Loucy (cell line): Measurements from ENCODE around the gene GADL1.

Source experiments
- H2AFZ ChIP-seq: fragments of 200-600 bp; sonication (generic); 2 replicates; pipeline ENCODE4 v1.6.0; 2016; ENCODE audit warnings: antibody characterized with exemption, mild to moderate bottlenecking, low read length, moderate library complexity
- H3F3A ChIP-seq: fragments of 200-600 bp; 2 replicates; pipeline ENCODE4 v1.6.0; 2016; ENCODE audit warnings: antibody characterized with exemption, low read depth, mild to moderate bottlenecking
- H3K27me3 ChIP-seq: fragments of 200-600 bp; sonication (generic); 2 replicates; pipeline ENCODE4 v1.6.1; 2014; ENCODE audit warnings: low read length, mild to moderate bottlenecking; ENCODE audit not compliant: insufficient read depth, poor library complexity, severe bottlenecking
- H3K36me3 ChIP-seq: fragments of 200-600 bp; sonication (generic); 2 replicates; pipeline ENCODE4 v1.6.1; 2016; ENCODE audit warnings: low read length; ENCODE audit not compliant: insufficient read depth
- H3K4me1 ChIP-seq: fragments of 200-600 bp; sonication (generic); 2 replicates; pipeline ENCODE4 v1.5.1; 2014; ENCODE audit warnings: low read length, mild to moderate bottlenecking; ENCODE audit not compliant: insufficient read depth, poor library complexity, severe bottlenecking
- H3K4me2 ChIP-seq: fragments of 200-600 bp; sonication (generic); 2 replicates; pipeline ENCODE4 v1.6.0; 2014; ENCODE audit warnings: antibody characterized with exemption, low read length, low read depth, mild to moderate bottlenecking; ENCODE audit not compliant: poor library complexity, severe bottlenecking
- H3K4me3 ChIP-seq: fragments of 200-600 bp; sonication (generic); 2 replicates; pipeline ENCODE4 v1.5.1; 2014; ENCODE audit warnings: low read length, mild to moderate bottlenecking, mixed read lengths; ENCODE audit not compliant: poor library complexity, severe bottlenecking
- H3K79me2 ChIP-seq: fragments of 200-600 bp; sonication (generic); 2 replicates; pipeline ENCODE4 v1.6.1; 2014; ENCODE audit warnings: low read length; ENCODE audit not compliant: insufficient read depth
- H3K9ac ChIP-seq: fragments of 200-600 bp; sonication (generic); 2 replicates; pipeline ENCODE4 v1.6.0; 2014; ENCODE audit warnings: mild to moderate bottlenecking, low read depth, low read length, moderate library complexity; ENCODE audit not compliant: poor library complexity, severe bottlenecking
- H3K9me2 ChIP-seq: fragments of 200-600 bp; sonication (generic); replicated peaks from 2 replicates; pipeline ENCODE4 v1.6.1; 2016; ENCODE audit warnings: low read depth, low read length, mixed read lengths
- H3K9me3 ChIP-seq: fragments of 200-600 bp; sonication (generic); 2 replicates; pipeline ENCODE4 v1.6.1; 2014; ENCODE audit warnings: mild to moderate bottlenecking, antibody characterized with exemption, low read length, low read depth; ENCODE audit not compliant: insufficient read depth
- H4K20me1 ChIP-seq: fragments of 200-600 bp; sonication (generic); 2 replicates; pipeline ENCODE4 v1.6.0; 2014; ENCODE audit warnings: antibody characterized with exemption, low read length, mild to moderate bottlenecking; ENCODE audit not compliant: insufficient read depth, poor library complexity, severe bottlenecking
- EZH2phosphoT487 ChIP-seq: fragments of 200-600 bp; IDR thresholded peaks from 2 replicates; pipeline ENCODE4 v1.6.1; 2018; ENCODE audit warnings: antibody characterized with exemption, mild to moderate bottlenecking, moderate library complexity, borderline replicate concordance
- TF ChIP-seq, protein P1 (sequence below): fragments of 200-600 bp; sonication (generic); conservative IDR thresholded peaks from 2 replicates; pipeline ENCODE4 v1.5.1; 2014; ENCODE audit warnings: mild to moderate bottlenecking, antibody characterized with exemption, low read length

Gene GADL1

DNA sequence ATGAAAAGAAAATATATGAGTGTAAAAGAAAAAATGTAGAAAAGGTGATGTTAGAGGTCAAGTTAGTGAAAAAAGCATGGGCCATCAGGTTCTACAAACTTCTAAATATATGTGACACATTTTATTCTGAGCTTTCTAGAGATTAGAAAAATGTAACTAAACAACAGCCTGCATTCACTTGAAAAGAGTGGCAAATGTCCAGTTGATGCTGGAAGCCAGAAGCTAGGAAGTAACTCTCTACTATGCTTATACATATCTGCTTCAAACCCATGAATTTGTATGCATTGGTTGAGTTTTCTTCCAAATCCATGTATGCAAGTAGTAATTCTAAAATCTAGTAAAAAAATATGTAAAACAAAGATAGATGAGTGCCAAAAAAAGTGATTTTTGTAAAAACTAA lies 164.5 kb downstream of the GADL1 start:
- Histone ChIP-seq H3K4me3 (no peak overlapping the region), H3K4me2 (no peak overlapping the region), H3K9ac (no peak overlapping the region), H2AFZ (no peak overlapping the region), H3K9me3 (no peaks in the 10 kb centered on the region), H4K20me1 (no peaks in the 10 kb centered on the region), H3F3A (no peaks in the 10 kb centered on the region), H3K4me1 (peaks cover 24% of the 10 kb centered on the region), H3K79me2 (no peaks in the 10 kb centered on the region), H3K27me3 (no peaks in the 10 kb centered on the region), H3K36me3 (no peaks in the 10 kb centered on the region), H3K9me2 (no peaks in the 10 kb centered on the region)
- TF ChIP-seq, protein P1, sequence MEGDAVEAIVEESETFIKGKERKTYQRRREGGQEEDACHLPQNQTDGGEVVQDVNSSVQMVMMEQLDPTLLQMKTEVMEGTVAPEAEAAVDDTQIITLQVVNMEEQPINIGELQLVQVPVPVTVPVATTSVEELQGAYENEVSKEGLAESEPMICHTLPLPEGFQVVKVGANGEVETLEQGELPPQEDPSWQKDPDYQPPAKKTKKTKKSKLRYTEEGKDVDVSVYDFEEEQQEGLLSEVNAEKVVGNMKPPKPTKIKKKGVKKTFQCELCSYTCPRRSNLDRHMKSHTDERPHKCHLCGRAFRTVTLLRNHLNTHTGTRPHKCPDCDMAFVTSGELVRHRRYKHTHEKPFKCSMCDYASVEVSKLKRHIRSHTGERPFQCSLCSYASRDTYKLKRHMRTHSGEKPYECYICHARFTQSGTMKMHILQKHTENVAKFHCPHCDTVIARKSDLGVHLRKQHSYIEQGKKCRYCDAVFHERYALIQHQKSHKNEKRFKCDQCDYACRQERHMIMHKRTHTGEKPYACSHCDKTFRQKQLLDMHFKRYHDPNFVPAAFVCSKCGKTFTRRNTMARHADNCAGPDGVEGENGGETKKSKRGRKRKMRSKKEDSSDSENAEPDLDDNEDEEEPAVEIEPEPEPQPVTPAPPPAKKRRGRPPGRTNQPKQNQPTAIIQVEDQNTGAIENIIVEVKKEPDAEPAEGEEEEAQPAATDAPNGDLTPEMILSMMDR, result no peak
- no peak for TF ChIP-seq EZH2phosphoT487

- H3K36me3 ChIP-seq, result no peaks in the 10 kb centered on the region
- no peaks in the 10 kb centered on the region for H3F3A ChIP-seq
- no peak overlapping the region for H3K4me3 ChIP-seq
- no peaks in the 10 kb centered on the region for H4K20me1 ChIP-seq
- no peaks in the 10 kb centered on the region for H3K9me3 ChIP-seq
- no peak overlapping the region for H3K9ac ChIP-seq
- H3K79me2 ChIP-seq, result no peaks in the 10 kb centered on the region
- no peak overlapping the region for H2AFZ ChIP-seq
- H3K27me3 ChIP-seq, result no peaks in the 10 kb centered on the region
- H3K4me1 ChIP-seq, result peaks cover 23% of the 10 kb centered on the region
- H3K4me2 ChIP-seq, result no peak overlapping the region
- no peaks in the 10 kb centered on the region for H3K9me2 ChIP-seq
- TF ChIP-seq, protein P1, result no peak
- no peak for TF ChIP-seq EZH2phosphoT487
Measured at GRCh38 chr3:30729512-30729911, 164.9 kb downstream of the GADL1 start.

DNA sequence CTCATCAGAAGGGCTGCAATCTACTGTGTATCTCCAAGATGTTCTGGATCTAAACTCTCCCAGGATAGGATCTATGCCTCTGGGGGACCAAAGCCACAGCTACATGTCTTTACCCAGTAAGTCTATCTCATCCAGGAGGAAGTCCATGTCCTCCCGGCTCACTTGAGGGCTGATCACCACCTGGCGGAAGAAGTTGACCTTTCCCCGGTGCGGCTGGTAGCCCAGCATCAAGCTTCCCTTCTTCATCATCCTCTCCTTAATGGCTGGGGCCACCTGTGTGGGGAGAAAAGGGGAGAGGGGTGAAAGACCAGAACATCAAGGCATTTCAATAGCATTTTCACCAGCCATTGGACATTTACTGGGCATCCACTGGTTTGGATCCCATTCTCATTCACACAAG lies 166.3 kb downstream of the GADL1 start:
- H2AFZ ChIP-seq, result peak overlapping the region; percentile 9; the same call in 1 of the 2 replicates
- H3K4me3 ChIP-seq, result no peak overlapping the region
- no peaks in the 10 kb centered on the region for H3F3A ChIP-seq
- H3K9me3 ChIP-seq, result no peaks in the 10 kb centered on the region
- no peaks in the 10 kb centered on the region for H3K27me3 ChIP-seq
- H3K4me1 ChIP-seq, result peaks cover 11% of the 10 kb centered on the region
- H3K9ac ChIP-seq, result no peak overlapping the region
- no peak overlapping the region for H3K4me2 ChIP-seq
- H3K79me2 ChIP-seq, result no peaks in the 10 kb centered on the region
- H4K20me1 ChIP-seq, result no peaks in the 10 kb centered on the region
- no peaks in the 10 kb centered on the region for H3K9me2 ChIP-seq
- no peak for TF ChIP-seq EZH2phosphoT487
- TF ChIP-seq, protein P1, result no peak
- no peaks in the 10 kb centered on the region for H3K36me3 ChIP-seq
